Smooth muscle cell (in vitro differentiated cells): ENCODE measurements around the gene ZFAND4. TPM values are rescaled to one million over a fixed set of nuclear protein-coding genes. Genes with fewer than 3 reads are reported as not detected.

ENCODE experiments used
- DNase-seq: peaks from one replicate; lab custom pipeline; 2025; ENCODE audit not compliant: unreplicated experiment; lab: John Stamatoyannopoulos, UW
- H2AFZ ChIP-seq: fragments of 200-600 bp; sonication (generic); 2 replicates; pipeline ENCODE4 v1.6.0; 2016; ENCODE audit warnings: antibody characterized with exemption, low read depth, mild to moderate bottlenecking
- H3F3A ChIP-seq: fragments of 200-600 bp; sonication (generic); 2 replicates; pipeline ENCODE4 v1.6.0; 2017; ENCODE audit warnings: antibody characterized with exemption, low read depth
- H3K27ac ChIP-seq: fragments of 200-600 bp; sonication (generic); 2 replicates; pipeline ENCODE4 v1.5.1; 2016; ENCODE audit warnings: low read depth, mild to moderate bottlenecking
- H3K27me3 ChIP-seq: fragments of 200-600 bp; sonication (generic); 2 replicates; pipeline ENCODE4 v1.6.1; 2016; ENCODE audit warnings: low read depth, mild to moderate bottlenecking
- H3K36me3 ChIP-seq: fragments of 200-600 bp; sonication (generic); 2 replicates; pipeline ENCODE4 v1.5.1; 2016; ENCODE audit warnings: low read depth
- H3K4me1 ChIP-seq: fragments of 200-600 bp; sonication (generic); 2 replicates; pipeline ENCODE4 v1.5.1; 2016; ENCODE audit warnings: low read depth
- H3K4me2 ChIP-seq: fragments of 200-600 bp; sonication (generic); 2 replicates; pipeline ENCODE4 v1.6.0; 2016; ENCODE audit warnings: mild to moderate bottlenecking
- H3K4me3 ChIP-seq: fragments of 200-600 bp; sonication (generic); 2 replicates; pipeline ENCODE4 v1.5.1; 2016; ENCODE audit warnings: mild to moderate bottlenecking
- H3K79me2 ChIP-seq: fragments of 200-600 bp; sonication (generic); 2 replicates; pipeline ENCODE4 v1.6.0; 2016; ENCODE audit warnings: low read depth, mild to moderate bottlenecking
- H3K9ac ChIP-seq: fragments of 200-600 bp; sonication (generic); 2 replicates; pipeline ENCODE4 v1.6.0; 2016; ENCODE audit warnings: low read depth
- H3K9me3 ChIP-seq: fragments of 200-600 bp; sonication (generic); replicated peaks from 2 replicates; pipeline ENCODE4 v1.5.1; 2016; ENCODE audit warnings: low read depth
- H4K20me1 ChIP-seq: fragments of 200-600 bp; sonication (generic); 2 replicates; pipeline ENCODE4 v1.6.0; 2016; ENCODE audit warnings: low read depth
- WGBS: methylation state at CpG from one replicate; pipeline ENCODE4 v1.1.7; 2016; ENCODE audit warnings: low lambda C conversion rate; 5-methylcytosine and 5-hydroxymethylcytosine counted together
- polyA plus RNA-seq: library from polyadenylated mRNA; unstranded; fragments of >200 nt; fragmentation: Nextera tagmentation; extraction: Ambion mirVana; gene quantifications from 2 replicates; pipeline ENCODE4 v1.2.1, GENCODE V29; 2016
- total RNA-seq: library from RNA; depleted of rRNA; stranded (reverse); fragments of >200 nt; gene quantifications from 2 replicates; pipeline ENCODE4 v1.2.3, GENCODE V29; 2014
- TF ChIP-seq, protein P1 (sequence below): fragments of 200-600 bp; sonication (generic); IDR thresholded peaks from 2 replicates; pipeline ENCODE4 v1.5.1; 2017; ENCODE audit warnings: borderline replicate concordance, mild to moderate bottlenecking, antibody characterized with exemption; ENCODE audit not compliant: insufficient read depth, poor library complexity, severe bottlenecking

The ZFAND4 gene
- total and polyA plus RNA-seq, 2 experiments from 2014 or later = 3.6 to 5.0 TPM

DNA sequence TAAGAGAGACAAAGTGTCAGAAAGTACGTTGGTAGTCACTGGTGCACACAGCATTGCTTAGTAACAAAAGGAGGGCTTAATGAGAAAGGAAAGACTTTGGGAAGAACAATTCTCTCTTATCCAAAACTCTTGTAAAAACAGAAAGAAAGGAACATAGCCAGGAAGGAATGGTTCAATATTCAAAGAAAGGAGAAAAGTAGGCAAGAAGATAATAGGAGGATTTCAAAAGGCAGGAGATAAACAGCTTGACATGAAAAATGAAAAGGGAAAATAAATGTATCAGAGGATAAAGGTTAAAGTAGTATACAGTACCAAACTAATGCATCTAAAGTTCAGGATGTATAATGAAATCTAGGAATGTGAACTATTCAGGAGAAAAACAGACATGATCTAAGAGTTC, 20.1 kb downstream of the ZFAND4 start:
- H3K36me3 ChIP-seq = no peaks in the 10 kb centered on the region
- H3K27me3 ChIP-seq = no peaks in the 10 kb centered on the region
- H3K9ac ChIP-seq = no peak overlapping the region
- no peaks in the 10 kb centered on the region for H3K9me3 ChIP-seq
- H4K20me1 ChIP-seq = no peaks in the 10 kb centered on the region
- no peak overlapping the region for H2AFZ ChIP-seq
- H3K4me1 ChIP-seq = peaks cover 13% of the 10 kb centered on the region
- H3K4me3 ChIP-seq = no peak overlapping the region
- TF ChIP-seq, protein P1, sequence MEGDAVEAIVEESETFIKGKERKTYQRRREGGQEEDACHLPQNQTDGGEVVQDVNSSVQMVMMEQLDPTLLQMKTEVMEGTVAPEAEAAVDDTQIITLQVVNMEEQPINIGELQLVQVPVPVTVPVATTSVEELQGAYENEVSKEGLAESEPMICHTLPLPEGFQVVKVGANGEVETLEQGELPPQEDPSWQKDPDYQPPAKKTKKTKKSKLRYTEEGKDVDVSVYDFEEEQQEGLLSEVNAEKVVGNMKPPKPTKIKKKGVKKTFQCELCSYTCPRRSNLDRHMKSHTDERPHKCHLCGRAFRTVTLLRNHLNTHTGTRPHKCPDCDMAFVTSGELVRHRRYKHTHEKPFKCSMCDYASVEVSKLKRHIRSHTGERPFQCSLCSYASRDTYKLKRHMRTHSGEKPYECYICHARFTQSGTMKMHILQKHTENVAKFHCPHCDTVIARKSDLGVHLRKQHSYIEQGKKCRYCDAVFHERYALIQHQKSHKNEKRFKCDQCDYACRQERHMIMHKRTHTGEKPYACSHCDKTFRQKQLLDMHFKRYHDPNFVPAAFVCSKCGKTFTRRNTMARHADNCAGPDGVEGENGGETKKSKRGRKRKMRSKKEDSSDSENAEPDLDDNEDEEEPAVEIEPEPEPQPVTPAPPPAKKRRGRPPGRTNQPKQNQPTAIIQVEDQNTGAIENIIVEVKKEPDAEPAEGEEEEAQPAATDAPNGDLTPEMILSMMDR = no peak
- 86% methylated on average over 1 of the region's 1 CpG for WGBS
- H3F3A ChIP-seq = no peaks in the 10 kb centered on the region
- no peak overlapping the region for H3K4me2 ChIP-seq
- DNase-seq = no peak
- H3K79me2 ChIP-seq = no peaks in the 10 kb centered on the region
- H3K27ac ChIP-seq = no peak overlapping the region

DNA sequence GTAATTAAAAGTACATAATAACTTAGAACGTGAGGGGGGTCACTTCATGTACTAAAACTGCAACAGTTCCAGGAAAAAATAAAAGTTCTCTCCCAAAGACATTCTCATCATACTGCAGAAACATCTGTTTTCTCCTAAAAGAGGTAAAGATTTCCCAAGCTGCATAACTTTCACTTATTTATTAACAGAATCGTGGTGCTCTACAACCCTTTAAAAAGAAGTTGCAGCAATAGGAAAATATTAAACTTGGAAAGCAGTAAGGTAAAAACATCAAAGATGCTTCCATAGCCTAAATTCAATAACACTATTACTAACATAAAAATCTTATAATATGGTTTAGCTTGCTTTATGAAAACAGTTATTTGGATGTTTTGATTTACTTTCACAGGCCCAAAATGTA, 23.3 kb downstream of the ZFAND4 start:
- no peak overlapping the region for H3K27ac ChIP-seq
- H3K9ac ChIP-seq = no peak overlapping the region
- H3K79me2 ChIP-seq = no peaks in the 10 kb centered on the region
- H3K9me3 ChIP-seq = no peaks in the 10 kb centered on the region
- H3K36me3 ChIP-seq = no peaks in the 10 kb centered on the region
- TF ChIP-seq, protein P1 = no peak
- H2AFZ ChIP-seq = no peak overlapping the region
- WGBS = 60% methylated on average over 2 of the region's 2 CpGs
- H3K27me3 ChIP-seq = no peaks in the 10 kb centered on the region
- H3K4me1 ChIP-seq = peaks cover 13% of the 10 kb centered on the region
- no peaks in the 10 kb centered on the region for H4K20me1 ChIP-seq
- H3K4me2 ChIP-seq = no peak overlapping the region
- DNase-seq = no peak
- no peaks in the 10 kb centered on the region for H3F3A ChIP-seq
- H3K4me3 ChIP-seq = no peak overlapping the region

DNA sequence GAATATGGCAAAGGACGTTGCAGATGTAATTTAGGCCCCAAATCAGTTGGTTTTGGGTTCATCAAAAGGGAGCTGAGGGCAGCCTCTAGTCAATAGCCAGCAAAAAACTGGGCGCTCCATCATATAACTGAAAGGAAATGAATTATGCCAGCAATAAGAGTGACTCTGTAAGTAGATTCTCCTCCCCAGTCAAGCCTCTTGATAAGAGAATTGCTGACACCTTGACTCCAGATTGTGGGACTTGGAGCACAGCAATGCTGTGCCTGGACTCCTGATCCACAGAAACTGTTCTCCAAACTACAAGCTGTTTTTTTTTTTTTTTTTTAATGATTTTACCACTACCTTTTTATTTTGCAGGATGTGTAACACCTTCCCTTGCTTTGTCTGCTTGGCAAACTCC, 25.5 kb downstream of the ZFAND4 start:
- H3K9me3 ChIP-seq = no peaks in the 10 kb centered on the region
- H3K4me2 ChIP-seq = no peak overlapping the region
- no peaks in the 10 kb centered on the region for H3F3A ChIP-seq
- no peak overlapping the region for H3K4me3 ChIP-seq
- WGBS = 94% methylated on average over 2 of the region's 2 CpGs
- no peaks in the 10 kb centered on the region for H3K27me3 ChIP-seq
- peaks cover under 1% of the 10 kb centered on the region for H3K4me1 ChIP-seq
- no peak overlapping the region for H2AFZ ChIP-seq
- DNase-seq = no peak
- no peaks in the 10 kb centered on the region for H4K20me1 ChIP-seq
- no peak overlapping the region for H3K9ac ChIP-seq
- TF ChIP-seq, protein P1 = no peak
- no peaks in the 10 kb centered on the region for H3K79me2 ChIP-seq
- no peaks in the 10 kb centered on the region for H3K36me3 ChIP-seq
- no peak overlapping the region for H3K27ac ChIP-seq

DNA sequence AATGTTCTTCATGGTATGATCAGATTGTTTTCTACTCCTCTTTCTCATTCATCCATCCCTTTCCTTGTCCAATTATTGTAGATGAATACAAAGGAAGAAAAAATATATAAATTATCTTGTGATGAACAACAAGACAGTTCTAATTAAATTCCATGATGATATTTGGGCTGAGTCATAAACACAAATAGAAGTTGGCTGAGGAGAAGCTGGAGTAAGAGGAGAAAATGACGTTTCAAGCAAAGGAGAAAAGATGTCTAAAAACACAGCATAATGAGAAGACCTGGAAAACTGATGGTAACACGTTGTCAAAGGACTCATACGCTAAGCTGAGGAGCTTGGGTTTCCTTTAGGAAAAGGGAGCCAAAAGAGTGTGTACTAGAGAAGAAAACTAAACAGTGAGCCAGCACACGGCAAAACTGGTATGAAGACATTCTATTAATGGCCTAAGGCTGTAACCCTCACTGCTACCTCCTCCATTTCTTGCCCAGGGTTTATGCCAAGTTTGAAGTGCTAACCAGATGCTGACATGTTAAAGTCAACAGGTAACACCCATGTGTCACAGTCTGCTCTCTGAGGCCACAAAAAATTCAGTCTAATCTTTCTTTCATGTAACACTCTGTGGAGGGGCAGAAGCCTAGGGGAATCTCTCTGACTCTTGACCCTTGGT, 26.1 kb downstream of the ZFAND4 start:
- Histone ChIP-seq H3K79me2 (no peaks in the 10 kb centered on the region), H3K9me3 (no peaks in the 10 kb centered on the region), H3K27me3 (no peaks in the 10 kb centered on the region), H3K9ac (no peak overlapping the region), H3K4me3 (no peak overlapping the region), H3K4me2 (no peak overlapping the region), H4K20me1 (no peaks in the 10 kb centered on the region), H3K27ac (no peak overlapping the region), H3F3A (no peaks in the 10 kb centered on the region), H2AFZ (no peak overlapping the region), H3K36me3 (no peaks in the 10 kb centered on the region), H3K4me1 (no peaks in the 10 kb centered on the region)
- WGBS = 94% methylated on average over 4 of the region's 4 CpGs
- TF ChIP-seq, protein P1 = no peak
- no peak for DNase-seq
